Neural crest cell (in vitro differentiated cells): ENCODE measurements around the gene SMKR1. TPM values are rescaled to one million over a fixed set of nuclear protein-coding genes. Genes with fewer than 3 reads are reported as not detected.

ENCODE experiments used
- DNase-seq: peaks from one replicate; pipeline ENCODE4 v3.0.0; 2021; ENCODE audit warnings: low read depth, mixed read lengths, low spot score
- H3K27ac Mint-ChIP-seq: one replicate; pipeline ENCODE4 v1.8.0; 2021; ENCODE audit warnings: mild to moderate bottlenecking, mixed read lengths; ENCODE audit not compliant: unreplicated experiment
- H3K27me3 Mint-ChIP-seq: 2 replicates; pipeline ENCODE4 v1.8.0; 2021; ENCODE audit warnings: low read depth, mild to moderate bottlenecking, mixed read lengths
- H3K36me3 Mint-ChIP-seq: 2 replicates; pipeline ENCODE4 v1.8.0; 2021; ENCODE audit warnings: low read depth, mild to moderate bottlenecking, mixed read lengths
- H3K4me1 Mint-ChIP-seq: 2 replicates; pipeline ENCODE4 v1.8.0; 2021; ENCODE audit warnings: mixed read lengths
- H3K4me3 Mint-ChIP-seq: one replicate; pipeline ENCODE4 v1.8.0; 2021; ENCODE audit warnings: mild to moderate bottlenecking, mixed read lengths
- H3K9me3 Mint-ChIP-seq: 2 replicates; pipeline ENCODE4 v1.8.0; 2021; ENCODE audit warnings: mixed read lengths
- total RNA-seq: library from RNA; stranded (reverse); gene quantifications from 2 replicates; pipeline ENCODE4 v1.2.1, GENCODE V29; 2021
- TF ChIP-seq, protein P1 (sequence below): fragments of 200-600 bp; sonication (generic); conservative IDR thresholded peaks from 2 replicates; pipeline ENCODE4 v1.5.0; 2021; ENCODE audit warnings: antibody characterized with exemption, mild to moderate bottlenecking

The SMKR1 gene
- total RNA-seq, 1 donor from 2014 or later: 2.5 TPM

DNA sequence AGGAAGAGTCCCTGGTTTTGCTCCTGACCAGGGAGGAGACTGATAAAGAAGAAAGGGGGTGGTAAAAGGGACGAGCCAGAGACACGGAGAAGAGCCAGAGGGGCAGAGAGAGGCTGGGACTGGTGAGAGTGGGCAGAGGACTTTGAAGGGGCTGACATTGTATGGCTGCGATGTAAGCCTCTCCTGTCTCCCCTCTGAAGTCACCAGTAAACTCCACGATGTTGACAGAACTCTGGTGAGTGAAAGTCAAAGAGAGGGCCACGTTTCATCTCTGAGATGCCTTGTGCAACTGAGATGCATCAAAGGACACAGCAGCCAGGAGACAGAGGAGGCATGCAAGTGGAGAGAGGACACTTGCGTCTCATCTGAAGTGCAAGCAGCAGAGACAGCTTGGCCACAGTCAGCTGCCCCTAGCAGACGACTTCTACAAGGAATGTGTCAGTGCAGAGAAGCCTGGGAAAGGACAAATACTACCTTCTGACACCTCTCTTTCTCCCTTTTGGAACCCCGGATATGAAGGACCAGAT is 54.3 kb downstream of the SMKR1 start:
- no peaks in the 10 kb centered on the region for H3K36me3 Mint-ChIP-seq
- no peak overlapping the region for H3K4me3 Mint-ChIP-seq
- H3K27me3 Mint-ChIP-seq: peaks cover 3% of the 10 kb centered on the region
- peaks cover 5% of the 10 kb centered on the region for H3K4me1 Mint-ChIP-seq
- TF ChIP-seq, protein P1, sequence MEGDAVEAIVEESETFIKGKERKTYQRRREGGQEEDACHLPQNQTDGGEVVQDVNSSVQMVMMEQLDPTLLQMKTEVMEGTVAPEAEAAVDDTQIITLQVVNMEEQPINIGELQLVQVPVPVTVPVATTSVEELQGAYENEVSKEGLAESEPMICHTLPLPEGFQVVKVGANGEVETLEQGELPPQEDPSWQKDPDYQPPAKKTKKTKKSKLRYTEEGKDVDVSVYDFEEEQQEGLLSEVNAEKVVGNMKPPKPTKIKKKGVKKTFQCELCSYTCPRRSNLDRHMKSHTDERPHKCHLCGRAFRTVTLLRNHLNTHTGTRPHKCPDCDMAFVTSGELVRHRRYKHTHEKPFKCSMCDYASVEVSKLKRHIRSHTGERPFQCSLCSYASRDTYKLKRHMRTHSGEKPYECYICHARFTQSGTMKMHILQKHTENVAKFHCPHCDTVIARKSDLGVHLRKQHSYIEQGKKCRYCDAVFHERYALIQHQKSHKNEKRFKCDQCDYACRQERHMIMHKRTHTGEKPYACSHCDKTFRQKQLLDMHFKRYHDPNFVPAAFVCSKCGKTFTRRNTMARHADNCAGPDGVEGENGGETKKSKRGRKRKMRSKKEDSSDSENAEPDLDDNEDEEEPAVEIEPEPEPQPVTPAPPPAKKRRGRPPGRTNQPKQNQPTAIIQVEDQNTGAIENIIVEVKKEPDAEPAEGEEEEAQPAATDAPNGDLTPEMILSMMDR: no peak
- H3K9me3 Mint-ChIP-seq: no peaks in the 10 kb centered on the region
- DNase-seq: no peak
- H3K27ac Mint-ChIP-seq: peak overlapping the region; percentile 66

DNA sequence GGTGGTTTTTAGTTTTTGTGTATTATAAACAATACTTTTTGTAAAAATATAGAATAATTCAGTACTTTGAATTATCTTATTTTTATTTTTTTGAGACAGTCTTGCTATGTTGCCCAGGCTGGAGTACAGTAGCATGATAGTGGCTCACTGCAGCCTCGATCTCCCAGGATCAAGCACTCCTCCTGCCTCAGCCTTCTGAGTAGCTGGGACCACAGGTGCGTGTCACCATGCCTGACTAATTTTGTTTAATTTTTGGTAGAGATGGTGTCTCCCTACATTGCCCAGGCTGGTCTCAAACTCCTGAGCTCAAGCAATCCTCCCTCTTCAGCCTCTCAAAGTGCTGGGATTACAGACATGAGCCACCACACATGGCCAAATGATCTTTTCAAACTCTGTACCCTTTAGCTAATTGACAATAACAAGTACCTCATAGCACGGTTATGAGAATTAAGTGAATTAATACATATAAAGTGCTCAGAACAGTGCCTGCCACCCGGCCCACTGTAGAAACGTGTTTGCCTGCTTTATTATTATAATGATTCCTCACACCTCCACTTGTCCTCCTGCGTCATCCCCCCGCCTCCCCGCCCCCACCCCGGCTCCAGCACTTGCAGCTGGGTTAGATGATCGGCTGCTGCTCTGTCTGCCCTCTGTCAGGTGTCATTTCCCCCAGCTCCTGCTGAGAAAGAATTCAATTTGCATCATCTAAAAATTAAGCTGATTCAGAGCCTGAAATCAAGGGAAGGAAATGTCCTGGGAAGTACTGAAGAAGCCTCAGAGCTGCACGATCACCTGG is 55.6 kb downstream of the SMKR1 start:
- Mint-ChIP-seq H3K9me3 (no peaks in the 10 kb centered on the region), H3K27ac (no peak overlapping the region), H3K27me3 (peaks cover 10% of the 10 kb centered on the region), H3K36me3 (no peaks in the 10 kb centered on the region), H3K4me1 (peaks cover 7% of the 10 kb centered on the region), H3K4me3 (no peak overlapping the region)
- TF ChIP-seq, protein P1: no peak
- DNase-seq: no peak

DNA sequence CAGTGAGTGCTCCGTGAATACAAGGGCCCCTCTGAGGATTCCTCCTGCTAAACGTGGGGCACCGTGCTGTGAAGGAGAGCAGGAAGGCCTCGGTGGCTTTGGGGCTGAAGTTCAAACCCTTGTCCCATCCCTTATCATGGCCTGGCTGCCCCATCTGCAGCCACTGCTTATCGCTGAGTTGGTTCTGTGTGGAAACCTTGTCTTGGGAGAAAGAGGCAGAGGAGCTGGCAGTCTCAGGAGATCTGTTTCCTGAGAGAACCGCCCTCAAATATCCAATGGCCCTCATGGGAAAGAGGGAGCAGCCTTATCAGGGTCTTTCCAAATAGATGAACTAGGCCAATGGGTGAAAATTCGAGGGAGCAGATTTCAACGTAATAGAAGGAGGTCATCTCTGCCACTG is 57.2 kb downstream of the SMKR1 start:
- DNase-seq: no peak
- H3K4me3 Mint-ChIP-seq: no peak overlapping the region
- no peaks in the 10 kb centered on the region for H3K36me3 Mint-ChIP-seq
- peaks cover 3% of the 10 kb centered on the region for H3K4me1 Mint-ChIP-seq
- H3K9me3 Mint-ChIP-seq: no peaks in the 10 kb centered on the region
- H3K27ac Mint-ChIP-seq: no peak overlapping the region
- TF ChIP-seq, protein P1: no peak
- peaks cover 16% of the 10 kb centered on the region for H3K27me3 Mint-ChIP-seq

DNA sequence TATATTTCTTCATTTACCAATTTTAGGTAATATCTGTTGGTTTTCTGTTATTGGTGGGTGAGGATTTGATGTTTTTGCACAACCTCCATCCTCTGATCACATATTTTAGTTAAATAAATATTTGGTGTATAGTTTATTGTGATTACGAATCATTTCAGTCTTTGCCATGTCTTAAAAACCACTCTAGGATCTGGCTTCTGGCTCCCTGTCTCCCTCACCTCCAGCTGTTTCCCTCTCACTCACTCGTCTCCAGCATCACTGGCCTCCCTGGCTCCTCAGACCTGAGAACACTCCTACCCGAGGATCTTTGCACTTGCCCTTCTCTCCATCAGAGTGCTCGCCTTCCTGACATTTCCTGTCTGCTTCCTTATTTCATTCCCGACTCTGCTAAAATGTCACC is 58.5 kb downstream of the SMKR1 start:
- no peak for DNase-seq
- TF ChIP-seq, protein P1: no peak
- Mint-ChIP-seq H3K36me3 (no peaks in the 10 kb centered on the region), H3K4me3 (no peak overlapping the region), H3K9me3 (no peaks in the 10 kb centered on the region), H3K27ac (no peak overlapping the region), H3K4me1 (peaks cover 3% of the 10 kb centered on the region), H3K27me3 (peaks cover 20% of the 10 kb centered on the region)

DNA sequence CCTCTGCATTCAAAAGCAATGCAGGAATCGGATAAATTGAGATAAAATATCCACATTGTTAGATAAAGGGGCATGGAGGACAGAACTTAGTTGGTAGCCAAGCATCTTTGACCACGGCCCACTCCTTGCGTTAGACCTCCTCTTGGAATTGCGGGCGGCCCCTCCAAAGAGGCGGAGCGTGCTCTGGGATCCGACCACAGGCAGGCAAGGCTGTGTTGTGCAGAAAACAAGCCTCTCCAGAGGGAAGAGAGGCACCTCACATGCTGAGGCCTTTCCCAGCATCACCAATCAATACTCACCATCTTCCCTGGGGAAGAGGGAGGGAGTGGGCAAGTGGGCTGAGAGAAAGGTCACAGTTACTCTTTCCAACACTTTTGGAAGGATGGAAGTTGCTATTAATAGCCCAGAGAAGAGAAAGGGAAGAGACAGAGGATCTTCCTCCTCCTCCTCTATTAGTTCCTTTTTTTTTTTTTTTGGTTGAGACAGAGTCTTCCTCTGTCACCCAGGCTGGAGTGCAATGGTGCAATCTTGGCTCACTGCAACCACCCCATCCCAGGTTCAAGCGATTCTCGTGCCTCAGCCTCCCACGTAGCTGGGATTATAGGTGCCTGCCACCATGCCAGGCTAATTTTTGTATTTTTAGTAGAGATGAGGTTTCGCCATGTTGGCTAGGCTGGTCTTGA is 59.5 kb downstream of the SMKR1 start:
- Mint-ChIP-seq H3K9me3 (no peaks in the 10 kb centered on the region), H3K4me3 (no peak overlapping the region), H3K36me3 (no peaks in the 10 kb centered on the region), H3K27me3 (peaks cover 20% of the 10 kb centered on the region), H3K4me1 (peaks cover 3% of the 10 kb centered on the region), H3K27ac (no peak overlapping the region)
- peak; percentile 4 for DNase-seq
- TF ChIP-seq, protein P1: no peak

Other genes with a start within 250 kb of the SMKR1 start
- gene STRIP2, start 68.1 kb upstream of the SMKR1 start, total RNA-seq: 11.6 and 13.0 TPM in 2 replicates
- 27.4 and 27.5 TPM in 2 replicates for gene NRF1, start 109.2 kb downstream of the SMKR1 start, total RNA-seq